SK-N-SH (cell line): ENCODE data around the gene HSD17B12. TPM values are rescaled to one million over a fixed set of nuclear protein-coding genes. Genes with fewer than 3 reads are reported as not detected.

ENCODE experiments used
- CTCF ChIA-PET: fragments of 300-600, 350-600 bp; formaldehyde crosslinking; extraction: SDS; loops from one replicate; lab custom pipeline; 2021; lab: Yijun Ruan, JAX
- POLR2A ChIA-PET: fragments of 350-600 bp; sonication (Branson Sonifier 250); formaldehyde crosslinking; extraction: SDS; loops from one replicate; lab custom pipeline; 2020; ENCODE audit warnings: antibody characterized with exemption, inconsistent platforms; lab: Yijun Ruan, JAX
- DNase-seq: peaks from one replicate; pipeline ENCODE4 v3.0.0; 2012
- H2AFZ ChIP-seq: fragments of 200-600 bp; sonication (generic); 2 replicates; pipeline ENCODE4 v1.8.1; 2016; ENCODE audit warnings: antibody characterized with exemption, mild to moderate bottlenecking, low read depth
- H3F3A ChIP-seq: fragments of 200-600 bp; sonication (generic); replicated peaks from 2 replicates; pipeline ENCODE3; 2016; ENCODE audit warnings: antibody characterized with exemption, mild to moderate bottlenecking; ENCODE audit not compliant: insufficient read depth
- H3K27ac ChIP-seq, 2 experiments: fragments of 200-500 bp in 1 of 2; fragments of 200-600 bp in 1 of 2; sonication (Bioruptor generic) in 1 of 2; sonication (generic), shearing (Covaris generic) in 1 of 2; 2 replicates each; pipeline versions ENCODE4 v1.5.1 to v1.6.1; 2014 to 2016; ENCODE audit warnings: low read depth in 2 of 2, inconsistent platforms in 1 of 2, low read length in 1 of 2, mild to moderate bottlenecking in 1 of 2, mixed read lengths in 1 of 2
- H3K27me3 ChIP-seq: fragments of 200-600 bp; sonication (generic), shearing (Covaris generic); 2 replicates; pipeline ENCODE4 v1.6.1; 2016; ENCODE audit warnings: mixed run types; ENCODE audit not compliant: insufficient read depth
- H3K36me3 ChIP-seq, 2 experiments: fragments of 200-500 bp in 1 of 2; fragments of 200-600 bp in 1 of 2; sonication (Bioruptor generic) in 1 of 2; sonication (generic) in 1 of 2; replicated peaks in 1 of 2; 2 replicates each; pipeline versions ENCODE3 to v1.5.1; 2014 to 2016; ENCODE audit warnings: low read length in 1 of 2, mild to moderate bottlenecking in 1 of 2; ENCODE audit not compliant: insufficient read depth in 2 of 2, control insufficient read depth in 1 of 2
- H3K4me1 ChIP-seq, 2 experiments: fragments of 200-500 bp in 1 of 2; fragments of 200-600 bp in 1 of 2; sonication (Bioruptor generic) in 1 of 2; sonication (generic), shearing (Covaris generic) in 1 of 2; 2 replicates each; pipeline versions ENCODE4 v1.5.1 to v1.6.1; 2014 to 2016; ENCODE audit warnings: low read depth in 1 of 2, low read length in 1 of 2, mixed run types in 1 of 2; ENCODE audit not compliant: insufficient read depth in 2 of 2, control insufficient read depth in 1 of 2
- H3K4me2 ChIP-seq: fragments of 200-600 bp; sonication (generic), shearing (Covaris generic); 2 replicates; pipeline ENCODE4 v1.6.1; 2017; ENCODE audit warnings: mixed run types
- H3K4me3 ChIP-seq, 2 experiments: fragments of 200-500 bp in 1 of 2; fragments of 200-600 bp in 1 of 2; sonication (Bioruptor generic) in 1 of 2; sonication (generic), shearing (Covaris generic) in 1 of 2; 2 replicates each; pipeline versions ENCODE4 v1.5.1 to v1.8.1; 2014 to 2016; ENCODE audit warnings: low read depth in 2 of 2, inconsistent platforms in 1 of 2, low read length in 1 of 2, mild to moderate bottlenecking in 1 of 2, mixed read lengths in 1 of 2, moderate library complexity in 1 of 2
- H3K79me2 ChIP-seq: fragments of 200-600 bp; sonication (generic); 2 replicates; pipeline ENCODE4 v1.8.1; 2017; ENCODE audit warnings: mild to moderate bottlenecking; ENCODE audit not compliant: insufficient read depth
- H3K9ac ChIP-seq: fragments of 200-600 bp; sonication (generic); 2 replicates; pipeline ENCODE4 v1.6.1; 2017; ENCODE audit warnings: mixed run types
- H3K9me2 ChIP-seq: fragments of 200-600 bp; sonication (generic); 2 replicates; pipeline ENCODE4 v1.6.1; 2017; ENCODE audit warnings: mixed run types
- H3K9me3 ChIP-seq: fragments of 200-600 bp; sonication (generic); 2 replicates; pipeline ENCODE4 v1.6.1; 2017; ENCODE audit warnings: mixed run types, mild to moderate bottlenecking, moderate library complexity
- H4K20me1 ChIP-seq: fragments of 200-600 bp; sonication (generic); 2 replicates; pipeline ENCODE4 v1.6.1; 2017; ENCODE audit warnings: mild to moderate bottlenecking, mixed run types; ENCODE audit not compliant: insufficient read depth
- CHD2 ChIP-seq: fragments of 150-350 bp; IDR thresholded peaks from 2 replicates; pipeline ENCODE4 v1.6.1; 2018; ENCODE audit warnings: low read length; ENCODE audit not compliant: partially characterized antibody
- CTCF ChIP-seq: fragments of 200-600 bp; sonication (generic); IDR thresholded peaks from 2 replicates; pipeline ENCODE4 v1.6.1; 2017; ENCODE audit warnings: antibody characterized with exemption, mild to moderate bottlenecking, moderate library complexity
- EP300 ChIP-seq, 2 experiments: IDR thresholded peaks; 2 replicates each; pipeline versions ENCODE4 v1.4.0 to v1.6.1; 2012; ENCODE audit warnings: borderline replicate concordance in 1 of 2, low read depth in 1 of 2, low read length in 1 of 2
- EZH2phosphoT487 ChIP-seq: fragments of 200-600 bp; sonication (generic); IDR thresholded peaks from 2 replicates; pipeline ENCODE4 v1.6.1; 2017; ENCODE audit warnings: low read depth, mixed run types, mild to moderate bottlenecking, antibody characterized with exemption, moderate library complexity, borderline replicate concordance
- GABPA ChIP-seq: IDR thresholded peaks from 2 replicates; pipeline ENCODE4 v1.4.0; 2012; ENCODE audit warnings: low read depth, mild to moderate bottlenecking
- JUND ChIP-seq: IDR thresholded peaks from 2 replicates; pipeline ENCODE4 v1.4.0; 2012
- MEF2A ChIP-seq: IDR thresholded peaks from 2 replicates; pipeline ENCODE4 v1.4.0; 2012; ENCODE audit warnings: low read depth, borderline replicate concordance
- MXI1 ChIP-seq: IDR thresholded peaks from 2 replicates; pipeline ENCODE4 v1.6.1; 2012; ENCODE audit warnings: mild to moderate bottlenecking, low read depth, low read length, improper control_type of control experiment
- PBX3 ChIP-seq: IDR thresholded peaks from 2 replicates; pipeline ENCODE4; 2012
- POLR2AphosphoS5 ChIP-seq: IDR thresholded peaks from 2 replicates; pipeline ENCODE4 v1.6.1; 2012; ENCODE audit warnings: low read depth, low read length
- RAD21 ChIP-seq: IDR thresholded peaks from 2 replicates; pipeline ENCODE4 v1.6.1; 2012; ENCODE audit warnings: mild to moderate bottlenecking, low read length
- RFX5 ChIP-seq: IDR thresholded peaks from 2 replicates; pipeline ENCODE4 v1.6.1; 2012; ENCODE audit warnings: mild to moderate bottlenecking, improper control_type of control experiment, low read length
- RXRA ChIP-seq: IDR thresholded peaks from 2 replicates; pipeline ENCODE4 v1.4.0; 2012; ENCODE audit warnings: low read depth, mild to moderate bottlenecking, borderline replicate concordance
- SIN3A ChIP-seq: IDR thresholded peaks from 2 replicates; pipeline ENCODE4 v1.6.1; 2012; ENCODE audit warnings: low read depth, mild to moderate bottlenecking, low read length, moderate library complexity, borderline replicate concordance
- TCF12 ChIP-seq: IDR thresholded peaks from 2 replicates; pipeline ENCODE4 v1.4.0; 2012
- TEAD4 ChIP-seq: IDR thresholded peaks from 2 replicates; pipeline ENCODE4 v1.4.0; 2012; ENCODE audit warnings: mild to moderate bottlenecking, borderline replicate concordance; ENCODE audit not compliant: insufficient read depth
- YY1 ChIP-seq: IDR thresholded peaks from 2 replicates; pipeline ENCODE4 v1.4.0; 2012; ENCODE audit warnings: low read depth, mild to moderate bottlenecking
- ZBTB33 ChIP-seq: IDR thresholded peaks from 2 replicates; pipeline ENCODE4 v1.4.0; 2012; ENCODE audit warnings: low read depth, borderline replicate concordance
- WGBS: methylation state at CpG from one replicate; pipeline ENCODE4 v1.1.6; 2017; ENCODE audit warnings: low lambda C conversion rate; 5-methylcytosine and 5-hydroxymethylcytosine counted together
- polyA plus RNA-seq, 3 experiments: library from polyadenylated mRNA; depleted of rRNA; stranded (reverse); fragments of >200 nt; gene quantifications; 2 replicates each; pipeline ENCODE4 v1.2.3, GENCODE V29; 2012

The HSD17B12 gene
- polyA plus RNA-seq, 1 of the 3 experiments (the other 2 are of a cell fraction) = 19.7 TPM

- no peak overlapping the region for H2AFZ ChIP-seq
- CTCF ChIA-PET = interaction anchor here (0.7 to 16.8 kb wide), 6 partner anchors 9 to 271 kb away, joined by 3 to 337 read pairs (median 3); no protein-coding TSS in a partner anchor
- H3K9me2 ChIP-seq = no peaks in the 10 kb centered on the region
- no peak overlapping the region for H3K4me2 ChIP-seq
- peaks cover 3 to 5% of the 10 kb centered on the region in 2 experiments for H3K36me3 ChIP-seq
- no peak overlapping the region for H3K4me3 ChIP-seq
- no peaks in the 10 kb centered on the region for H4K20me1 ChIP-seq
- H3K79me2 ChIP-seq = no peaks in the 10 kb centered on the region
- H3F3A ChIP-seq = no peaks in the 10 kb centered on the region
- H3K4me1 ChIP-seq = peaks cover 5 to 16% of the 10 kb centered on the region in 2 experiments; a peak in 3 of 4 replicates
- peak overlapping the region; percentile 38 to 39; a peak in 3 of 4 replicates for H3K27ac ChIP-seq
- TF ChIP-seq MEF2A (0 out of 2 replicates have a peak, but pooled peaks have one; percentile 19), EP300 (IDR thresholded peaks at IDR 0.05; ENCODE audit: borderline replicate concordance in 1 of 2, low read depth in 1 of 2, low read length in 1 of 2) (no peak)
- H3K9ac ChIP-seq = no peak overlapping the region
- no peaks in the 10 kb centered on the region for H3K9me3 ChIP-seq
- POLR2A ChIA-PET = interaction anchor here (1.4 kb wide), 1 partner anchor 12 kb away, joined by 3 read pairs; no protein-coding TSS in a partner anchor
- H3K27me3 ChIP-seq = no peaks in the 10 kb centered on the region
- no peak for DNase-seq
- 37% methylated on average over 4 of the region's 4 CpGs for WGBS
These were observed 157.3 kb downstream of the HSD17B12 start for GRCh38 chr11:43837879-43838278.

- TF ChIP-seq MXI1 (no peak), RFX5 (no peak)
- WGBS = 55% methylated on average over 1 of the region's 1 CpG
- H3K4me3 ChIP-seq = no peak overlapping the region
- no peaks in the 10 kb centered on the region for H3F3A ChIP-seq
- ChIA-PET CTCF (interaction anchor here (4.7 to 15.9 kb wide), 2 partner anchors 9 to 11 kb away, joined by 35 to 337 read pairs; no protein-coding TSS in a partner anchor), POLR2A (no interaction called here)
- no peaks in the 10 kb centered on the region for H3K9me3 ChIP-seq
- H3K9ac ChIP-seq = no peak overlapping the region
- H3K27ac ChIP-seq = no peak overlapping the region
- DNase-seq = no peak
- no peak overlapping the region for H3K4me2 ChIP-seq
- peaks cover 0 to 12% of the 10 kb centered on the region in 2 experiments; a peak in 3 of 4 replicates for H3K4me1 ChIP-seq
- H3K79me2 ChIP-seq = no peaks in the 10 kb centered on the region
- no peak overlapping the region for H2AFZ ChIP-seq
- H4K20me1 ChIP-seq = no peaks in the 10 kb centered on the region
- peaks cover 3 to 5% of the 10 kb centered on the region in 2 experiments for H3K36me3 ChIP-seq
- H3K27me3 ChIP-seq = no peaks in the 10 kb centered on the region
- H3K9me2 ChIP-seq = no peaks in the 10 kb centered on the region
These were observed 161.5 kb downstream of the HSD17B12 start for GRCh38 chr11:43842021-43842420.

- Histone ChIP-seq H2AFZ (no peak overlapping the region), H3K9ac (no peak overlapping the region), H3K4me3 (no peak overlapping the region), H4K20me1 (no peaks in the 10 kb centered on the region), H3K36me3 (no peaks in the 10 kb centered on the region), H3K27me3 (no peaks in the 10 kb centered on the region), H3K27ac (no peak overlapping the region), H3K9me3 (no peaks in the 10 kb centered on the region), H3K4me1 (no peaks in the 10 kb centered on the region; a peak in 1 of 4 replicates), H3K79me2 (no peaks in the 10 kb centered on the region), H3F3A (no peaks in the 10 kb centered on the region), H3K9me2 (no peaks in the 10 kb centered on the region), H3K4me2 (no peak overlapping the region)
- ChIA-PET POLR2A (interaction anchor here (0.6 kb wide), 1 partner anchor 151 kb away, joined by 3 read pairs; no protein-coding TSS in a partner anchor), CTCF (interaction anchor here (15.9 kb wide), 1 partner anchor 15 kb away, joined by 337 read pairs; no protein-coding TSS in a partner anchor)
- DNase-seq = no peak
- 61% methylated on average over 3 of the region's 3 CpGs for WGBS
- TF ChIP-seq TCF12 = no peak
- TF ChIP-seq GABPA = no peak
- no peak for TF ChIP-seq RAD21
- TF ChIP-seq MXI1 = no peak
- TF ChIP-seq EZH2phosphoT487 = no peak
- TF ChIP-seq PBX3 = no peak
- TF ChIP-seq CTCF = no peak
- TF ChIP-seq RXRA = no peak
- TF ChIP-seq RFX5 = no peak
- TF ChIP-seq YY1 = no peak
- no peak for TF ChIP-seq JUND
- no peak for TF ChIP-seq ZBTB33
- TF ChIP-seq POLR2AphosphoS5 = no peak
- TF ChIP-seq SIN3A = no peak
- no peak for TF ChIP-seq TEAD4
- TF ChIP-seq CHD2 = no peak
These were observed 165.3 kb downstream of the HSD17B12 start for GRCh38 chr11:43845816-43846215.
